Measurements from ENCODE around the gene WDR88.

DNA sequence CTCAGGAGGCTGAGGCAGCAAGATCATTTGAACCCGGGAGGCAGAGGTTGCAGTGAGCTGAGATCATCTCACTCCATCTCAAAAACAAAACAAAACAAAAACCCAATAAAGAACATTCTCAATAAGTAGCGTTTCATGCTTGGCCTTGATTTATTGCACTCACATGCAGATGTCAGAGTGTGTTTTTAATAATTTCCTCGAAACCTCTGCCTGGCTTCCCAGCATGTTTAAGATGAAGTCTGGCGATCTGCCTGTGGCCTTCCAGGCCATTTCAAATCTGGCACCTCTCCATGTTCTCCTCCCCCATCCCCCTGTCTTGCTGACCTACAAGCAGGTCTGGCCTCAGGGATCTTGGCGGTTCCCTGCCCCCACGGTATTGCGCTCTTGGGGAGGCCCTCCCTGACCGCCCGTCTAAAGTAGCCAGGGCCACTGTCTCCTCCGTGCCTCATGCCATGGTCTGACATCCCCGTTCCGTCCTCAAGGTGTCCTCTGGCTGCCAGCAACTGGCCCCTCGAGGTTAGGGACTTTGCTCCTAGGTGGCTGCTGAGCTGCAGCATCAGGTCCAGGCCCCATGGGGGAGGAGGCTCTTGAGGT is 1.6 kb downstream of the WDR88 start:
- no peak for TF ChIP-seq POLR2A (IDR thresholded peaks at IDR 0.05)
- TF ChIP-seq, protein P1, sequence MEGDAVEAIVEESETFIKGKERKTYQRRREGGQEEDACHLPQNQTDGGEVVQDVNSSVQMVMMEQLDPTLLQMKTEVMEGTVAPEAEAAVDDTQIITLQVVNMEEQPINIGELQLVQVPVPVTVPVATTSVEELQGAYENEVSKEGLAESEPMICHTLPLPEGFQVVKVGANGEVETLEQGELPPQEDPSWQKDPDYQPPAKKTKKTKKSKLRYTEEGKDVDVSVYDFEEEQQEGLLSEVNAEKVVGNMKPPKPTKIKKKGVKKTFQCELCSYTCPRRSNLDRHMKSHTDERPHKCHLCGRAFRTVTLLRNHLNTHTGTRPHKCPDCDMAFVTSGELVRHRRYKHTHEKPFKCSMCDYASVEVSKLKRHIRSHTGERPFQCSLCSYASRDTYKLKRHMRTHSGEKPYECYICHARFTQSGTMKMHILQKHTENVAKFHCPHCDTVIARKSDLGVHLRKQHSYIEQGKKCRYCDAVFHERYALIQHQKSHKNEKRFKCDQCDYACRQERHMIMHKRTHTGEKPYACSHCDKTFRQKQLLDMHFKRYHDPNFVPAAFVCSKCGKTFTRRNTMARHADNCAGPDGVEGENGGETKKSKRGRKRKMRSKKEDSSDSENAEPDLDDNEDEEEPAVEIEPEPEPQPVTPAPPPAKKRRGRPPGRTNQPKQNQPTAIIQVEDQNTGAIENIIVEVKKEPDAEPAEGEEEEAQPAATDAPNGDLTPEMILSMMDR (IDR thresholded peaks at IDR 0.05 in 4 of 5, conservative IDR thresholded peaks at IDR 0.05 in 1 of 5) = no peak

All from gastrocnemius medialis (tissue), 4 donors.